Choroid plexus epithelial cell (primary cell): ENCODE results near the gene TAT.

ENCODE experiments used
- DNase-seq: peaks from one replicate; pipeline ENCODE4 v3.0.0-alpha.2; 2010; ENCODE audit warnings: low read depth
- H3K4me3 ChIP-seq: 2 replicates; pipeline ENCODE4 v1.5.1; 2011; ENCODE audit warnings: low read depth, mild to moderate bottlenecking, control low read depth, low read length, moderate library complexity
- CTCF ChIP-seq: conservative IDR thresholded peaks from 2 replicates; pipeline ENCODE4 v1.5.1; 2011; ENCODE audit warnings: low read depth, mild to moderate bottlenecking, control low read depth, inconsistent platforms, low read length, moderate library complexity

Gene TAT

GRCh38 chr16:71555230-71555891 lies 21.5 kb downstream of the TAT start:
- H3K4me3 ChIP-seq: no peak overlapping the region
- no peak for DNase-seq
- no peak for TF ChIP-seq CTCF

- no peak overlapping the region for H3K4me3 ChIP-seq
- TF ChIP-seq CTCF: peak; percentile 10
- no peak for DNase-seq
These were observed 24.0 kb downstream of the TAT start for GRCh38 chr16:71552698-71553503.

- no peak for TF ChIP-seq CTCF
- DNase-seq: no peak
- H3K4me3 ChIP-seq: no peak overlapping the region
These were observed 29.7 kb downstream of the TAT start for GRCh38 chr16:71547168-71547567.

DNA sequence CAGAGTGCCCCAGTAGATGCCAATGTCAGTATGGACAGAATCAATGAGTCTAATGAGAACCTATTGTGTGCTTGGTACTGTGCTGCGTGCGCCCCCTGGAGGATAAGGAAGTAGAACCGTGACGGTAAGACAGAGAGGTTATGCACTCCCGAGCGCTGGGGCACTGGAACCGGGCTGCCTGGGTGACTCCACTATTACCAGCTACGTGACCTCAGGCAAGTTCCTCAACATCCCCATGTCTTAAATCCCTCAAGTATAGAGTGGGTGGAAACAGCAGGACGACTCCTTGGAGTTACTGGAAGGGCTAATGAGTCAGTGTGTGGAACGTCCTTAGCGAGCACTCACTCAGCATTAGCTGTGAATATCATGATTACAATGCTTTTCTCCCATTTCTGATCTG lies 34.5 kb downstream of the TAT start:
- peak; percentile 67 for TF ChIP-seq CTCF
- no peak overlapping the region for H3K4me3 ChIP-seq
- DNase-seq: peak; percentile 53

- TF ChIP-seq CTCF: peak; percentile 89
- no peak overlapping the region for H3K4me3 ChIP-seq
- peak; percentile 77 for DNase-seq
These were observed 39.2 kb downstream of the TAT start for GRCh38 chr16:71537643-71538042.

DNA sequence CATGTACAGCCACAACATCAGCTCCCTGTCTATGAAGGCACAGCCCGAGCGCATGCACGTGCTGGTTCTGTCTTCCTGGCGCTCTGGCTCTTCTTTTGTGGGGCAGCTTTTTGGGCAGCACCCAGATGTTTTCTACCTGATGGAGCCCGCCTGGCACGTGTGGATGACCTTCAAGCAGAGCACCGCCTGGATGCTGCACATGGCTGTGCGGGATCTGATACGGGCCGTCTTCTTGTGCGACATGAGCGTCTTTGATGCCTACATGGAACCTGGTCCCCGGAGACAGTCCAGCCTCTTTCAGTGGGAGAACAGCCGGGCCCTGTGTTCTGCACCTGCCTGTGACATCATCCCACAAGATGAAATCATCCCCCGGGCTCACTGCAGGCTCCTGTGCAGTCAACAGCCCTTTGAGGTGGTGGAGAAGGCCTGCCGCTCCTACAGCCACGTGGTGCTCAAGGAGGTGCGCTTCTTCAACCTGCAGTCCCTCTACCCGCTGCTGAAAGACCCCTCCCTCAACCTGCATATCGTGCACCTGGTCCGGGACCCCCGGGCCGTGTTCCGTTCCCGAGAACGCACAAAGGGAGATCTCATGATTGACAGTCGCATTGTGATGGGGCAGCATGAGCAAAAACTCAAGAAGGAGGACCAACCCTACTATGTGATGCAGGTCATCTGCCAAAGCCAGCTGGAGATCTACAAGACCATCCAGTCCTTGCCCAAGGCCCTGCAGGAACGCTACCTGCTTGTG lies 40.0 kb downstream of the TAT start:
- no peak for DNase-seq
- no peak overlapping the region for H3K4me3 ChIP-seq
- no peak for TF ChIP-seq CTCF
